ENCODE measurements around the gene DNAJB6.

GRCh38 chr7:157295338-157295737 is 41.5 kb upstream of the DNAJB6 start:
- TF ChIP-seq REST (IDR thresholded peaks at IDR 0.05; ENCODE audit: low read depth) (no peak), EP300 (IDR thresholded peaks at IDR 0.05; ENCODE audit: borderline replicate concordance) (no peak)
